HUES48 (cell line): ENCODE measurements around the gene KCNQ2.

Source experiments
- H3K27ac ChIP-seq: one replicate; pipeline ENCODE4 v1.7.0; 2013; ENCODE audit warnings: low read depth, low read length, inconsistent platforms
- H3K27me3 ChIP-seq: 2 replicates; pipeline ENCODE4 v1.6.1; 2013; ENCODE audit warnings: mild to moderate bottlenecking, low read length; ENCODE audit not compliant: control insufficient read depth, insufficient read depth
- H3K36me3 ChIP-seq: 2 replicates; pipeline ENCODE4 v1.6.1; 2013; ENCODE audit warnings: low read length; ENCODE audit not compliant: control insufficient read depth, insufficient read depth
- H3K4me1 ChIP-seq: 2 replicates; pipeline ENCODE4 v1.6.1; 2013; ENCODE audit warnings: mild to moderate bottlenecking, low read length; ENCODE audit not compliant: control insufficient read depth, insufficient read depth
- H3K4me3 ChIP-seq: 2 replicates; pipeline ENCODE4 v1.5.1; 2013; ENCODE audit warnings: mild to moderate bottlenecking, low read depth, low read length
- H3K9ac ChIP-seq: 2 replicates; pipeline ENCODE4 v1.6.1; 2013; ENCODE audit warnings: mild to moderate bottlenecking, low read depth, low read length, moderate library complexity
- H3K9me3 ChIP-seq: 2 replicates; pipeline ENCODE4 v1.6.1; 2013; ENCODE audit warnings: low read length; ENCODE audit not compliant: control insufficient read depth, insufficient read depth

The KCNQ2 gene

GRCh38 chr20:63449796-63450730 lies 22.4 kb downstream of the KCNQ2 start:
- no peak overlapping the region for H3K27ac ChIP-seq
- H3K36me3 ChIP-seq = peaks cover 3% of the 10 kb centered on the region; the same call in 1 of the 2 replicates
- no peak overlapping the region for H3K4me3 ChIP-seq
- no peaks in the 10 kb centered on the region for H3K27me3 ChIP-seq
- peaks cover 15% of the 10 kb centered on the region for H3K4me1 ChIP-seq
- no peak overlapping the region for H3K9ac ChIP-seq
- H3K9me3 ChIP-seq = no peaks in the 10 kb centered on the region

- H3K4me1 ChIP-seq = peaks cover 6% of the 10 kb centered on the region; the same call in 1 of the 2 replicates
- H3K9me3 ChIP-seq = no peaks in the 10 kb centered on the region
- H3K4me3 ChIP-seq = no peak overlapping the region
- H3K27me3 ChIP-seq = no peaks in the 10 kb centered on the region
- H3K36me3 ChIP-seq = peaks cover 3% of the 10 kb centered on the region; the same call in 1 of the 2 replicates
- no peak overlapping the region for H3K9ac ChIP-seq
- no peak overlapping the region for H3K27ac ChIP-seq
Measured at GRCh38 chr20:63449025-63449424, 23.4 kb downstream of the KCNQ2 start.

GRCh38 chr20:63448031-63448430 lies 24.4 kb downstream of the KCNQ2 start:
- no peaks in the 10 kb centered on the region for H3K27me3 ChIP-seq
- no peaks in the 10 kb centered on the region for H3K9me3 ChIP-seq
- H3K36me3 ChIP-seq = peaks cover 3% of the 10 kb centered on the region; the same call in 1 of the 2 replicates
- H3K9ac ChIP-seq = no peak overlapping the region
- H3K27ac ChIP-seq = no peak overlapping the region
- H3K4me3 ChIP-seq = no peak overlapping the region
- H3K4me1 ChIP-seq = no peaks in the 10 kb centered on the region

GRCh38 chr20:63447320-63447719 lies 25.1 kb downstream of the KCNQ2 start:
- H3K4me1 ChIP-seq = no peaks in the 10 kb centered on the region
- peaks cover 2% of the 10 kb centered on the region; the same call in 1 of the 2 replicates for H3K36me3 ChIP-seq
- no peak overlapping the region for H3K4me3 ChIP-seq
- no peaks in the 10 kb centered on the region for H3K9me3 ChIP-seq
- H3K27me3 ChIP-seq = no peaks in the 10 kb centered on the region
- H3K9ac ChIP-seq = no peak overlapping the region
- H3K27ac ChIP-seq = no peak overlapping the region

- no peaks in the 10 kb centered on the region for H3K9me3 ChIP-seq
- H3K9ac ChIP-seq = no peak overlapping the region
- H3K4me3 ChIP-seq = no peak overlapping the region
- no peaks in the 10 kb centered on the region for H3K4me1 ChIP-seq
- H3K36me3 ChIP-seq = no peaks in the 10 kb centered on the region
- no peak overlapping the region for H3K27ac ChIP-seq
- H3K27me3 ChIP-seq = no peaks in the 10 kb centered on the region
Measured at GRCh38 chr20:63446216-63447024, 26.0 kb downstream of the KCNQ2 start.

- H3K27me3 ChIP-seq = no peaks in the 10 kb centered on the region
- no peaks in the 10 kb centered on the region for H3K4me1 ChIP-seq
- H3K4me3 ChIP-seq = no peak overlapping the region
- no peak overlapping the region for H3K9ac ChIP-seq
- no peak overlapping the region for H3K27ac ChIP-seq
- H3K36me3 ChIP-seq = no peaks in the 10 kb centered on the region
- no peaks in the 10 kb centered on the region for H3K9me3 ChIP-seq
Measured at GRCh38 chr20:63445075-63445734, 27.2 kb downstream of the KCNQ2 start.

GRCh38 chr20:63444548-63444947 lies 27.9 kb downstream of the KCNQ2 start:
- Histone ChIP-seq H3K4me1 (no peaks in the 10 kb centered on the region), H3K36me3 (no peaks in the 10 kb centered on the region), H3K9ac (no peak overlapping the region), H3K27ac (no peak overlapping the region), H3K4me3 (no peak overlapping the region), H3K27me3 (no peaks in the 10 kb centered on the region), H3K9me3 (no peaks in the 10 kb centered on the region)

- no peak overlapping the region for H3K4me3 ChIP-seq
- no peaks in the 10 kb centered on the region for H3K36me3 ChIP-seq
- H3K27me3 ChIP-seq = no peaks in the 10 kb centered on the region
- H3K27ac ChIP-seq = no peak overlapping the region
- H3K4me1 ChIP-seq = no peaks in the 10 kb centered on the region
- H3K9ac ChIP-seq = no peak overlapping the region
- H3K9me3 ChIP-seq = no peaks in the 10 kb centered on the region
Measured at GRCh38 chr20:63443606-63444395, 28.7 kb downstream of the KCNQ2 start.

GRCh38 chr20:63442100-63442493 lies 30.4 kb downstream of the KCNQ2 start:
- Histone ChIP-seq H3K27me3 (no peaks in the 10 kb centered on the region), H3K4me1 (no peaks in the 10 kb centered on the region), H3K36me3 (peaks cover 4% of the 10 kb centered on the region), H3K9ac (no peak overlapping the region), H3K4me3 (no peak overlapping the region), H3K9me3 (no peaks in the 10 kb centered on the region), H3K27ac (no peak overlapping the region)
